ENCODE data around the gene COL23A1.

The COL23A1 gene

DNA sequence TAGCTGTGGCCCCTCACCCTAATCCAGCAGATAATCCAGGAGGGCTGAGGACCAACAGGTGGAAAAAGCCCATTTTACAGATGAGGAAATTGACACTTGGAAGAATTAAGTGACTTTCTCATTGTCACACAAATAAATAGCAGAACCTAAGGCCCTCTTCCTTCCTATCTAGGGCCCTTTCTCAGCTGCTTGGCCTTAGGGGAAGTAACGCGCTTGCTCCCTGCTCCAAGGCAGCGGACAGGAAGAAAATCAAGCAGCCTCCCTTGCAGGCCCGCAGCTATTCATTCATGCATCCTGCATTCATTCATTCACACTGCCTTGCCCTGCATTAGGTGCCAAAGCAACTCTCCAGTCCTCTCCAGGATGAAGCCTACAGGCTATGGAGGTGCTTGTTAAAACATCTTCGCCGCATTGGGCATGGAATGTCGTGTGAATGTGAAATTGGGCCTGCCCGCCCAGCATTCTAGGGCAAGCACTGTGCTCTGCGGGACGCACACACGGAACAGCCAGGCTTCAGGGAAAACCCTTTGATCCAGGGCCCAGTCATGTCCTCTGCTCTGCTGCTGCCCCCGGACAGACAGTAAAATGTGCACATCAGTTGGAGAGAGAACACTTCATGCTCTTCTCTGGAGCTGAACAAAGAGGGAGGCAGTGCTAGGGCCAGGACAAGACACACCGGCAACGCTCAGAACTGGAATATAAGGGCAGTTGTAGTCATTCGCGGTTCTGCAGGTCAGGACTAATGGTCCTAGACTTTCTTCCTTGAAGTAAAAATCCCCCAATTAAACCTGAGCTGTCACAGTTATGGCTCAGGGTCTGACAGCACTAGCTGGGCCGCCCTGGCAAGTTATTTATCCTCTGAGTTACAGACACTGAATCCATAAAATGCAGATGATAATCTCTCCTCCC, 166.0 kb downstream of the COL23A1 start:
- Histone ChIP-seq H4K20me1 (ENCODE audit: insufficient read depth, low read length) (no peaks in the 10 kb centered on the region), H3K4me3 (ENCODE audit: low read length) (no peak overlapping the region), H3K4me2 (ENCODE audit: low read depth, low read length) (no peak overlapping the region), H3K9ac (ENCODE audit: low read length) (no peak overlapping the region), H2AFZ (ENCODE audit: low read length) (no peak overlapping the region), H3K79me2 (ENCODE audit: low read length) (no peaks in the 10 kb centered on the region), H3K36me3 (replicated peaks; ENCODE audit: insufficient read depth, low read length) (no peaks in the 10 kb centered on the region), H3K27me3 (replicated peaks; ENCODE audit: insufficient read depth, low read length) (peaks cover 52% of the 10 kb centered on the region), H3K9me2 (replicated peaks; ENCODE audit: insufficient read depth, low read length) (no peaks in the 10 kb centered on the region), H3K4me1 (ENCODE audit: low read length) (no peaks in the 10 kb centered on the region), H3K27ac (ENCODE audit: low read length) (no peak overlapping the region), H3F3A (ENCODE audit: insufficient read depth, low read length) (no peaks in the 10 kb centered on the region), H3K9me3 (replicated peaks; ENCODE audit: insufficient read depth, low read length) (no peaks in the 10 kb centered on the region)
- TF ChIP-seq, protein P1, sequence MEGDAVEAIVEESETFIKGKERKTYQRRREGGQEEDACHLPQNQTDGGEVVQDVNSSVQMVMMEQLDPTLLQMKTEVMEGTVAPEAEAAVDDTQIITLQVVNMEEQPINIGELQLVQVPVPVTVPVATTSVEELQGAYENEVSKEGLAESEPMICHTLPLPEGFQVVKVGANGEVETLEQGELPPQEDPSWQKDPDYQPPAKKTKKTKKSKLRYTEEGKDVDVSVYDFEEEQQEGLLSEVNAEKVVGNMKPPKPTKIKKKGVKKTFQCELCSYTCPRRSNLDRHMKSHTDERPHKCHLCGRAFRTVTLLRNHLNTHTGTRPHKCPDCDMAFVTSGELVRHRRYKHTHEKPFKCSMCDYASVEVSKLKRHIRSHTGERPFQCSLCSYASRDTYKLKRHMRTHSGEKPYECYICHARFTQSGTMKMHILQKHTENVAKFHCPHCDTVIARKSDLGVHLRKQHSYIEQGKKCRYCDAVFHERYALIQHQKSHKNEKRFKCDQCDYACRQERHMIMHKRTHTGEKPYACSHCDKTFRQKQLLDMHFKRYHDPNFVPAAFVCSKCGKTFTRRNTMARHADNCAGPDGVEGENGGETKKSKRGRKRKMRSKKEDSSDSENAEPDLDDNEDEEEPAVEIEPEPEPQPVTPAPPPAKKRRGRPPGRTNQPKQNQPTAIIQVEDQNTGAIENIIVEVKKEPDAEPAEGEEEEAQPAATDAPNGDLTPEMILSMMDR (IDR thresholded peaks at IDR 0.05; ENCODE audit: low read length), result no peak
- TF ChIP-seq EZH2phosphoT487 (IDR thresholded peaks at IDR 0.05; ENCODE audit: low read length) (no peak), EZH2 (optimal IDR thresholded peaks at IDR 0.05; ENCODE audit: low read depth, low read length) (no peak)
- no peak for DNase-seq

DNA sequence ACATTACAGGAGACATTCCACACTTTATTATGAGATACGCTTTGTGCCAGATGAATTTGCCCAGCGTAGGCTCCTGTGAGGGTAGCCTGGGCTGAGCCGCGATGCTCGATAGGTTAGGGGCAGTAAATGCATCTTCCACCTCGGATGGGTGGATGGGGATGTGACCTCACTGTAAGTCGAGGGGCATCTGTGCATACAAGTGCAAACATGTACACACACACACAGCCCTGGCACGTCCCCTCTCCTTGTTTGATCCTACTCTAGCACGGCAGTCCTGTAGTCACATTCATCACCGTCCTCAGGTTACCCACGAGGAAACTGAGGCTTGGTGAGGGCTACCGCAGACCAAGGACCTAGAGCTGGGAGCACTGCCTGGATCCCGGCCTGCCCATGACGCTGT, 166.8 kb downstream of the COL23A1 start:
- H3K27me3 ChIP-seq (replicated peaks; ENCODE audit: insufficient read depth, low read length), result peaks cover 56% of the 10 kb centered on the region
- H3K4me1 ChIP-seq (ENCODE audit: low read length), result no peaks in the 10 kb centered on the region
- no peak for TF ChIP-seq EZH2phosphoT487 (IDR thresholded peaks at IDR 0.05; ENCODE audit: low read length)
- TF ChIP-seq EZH2 (optimal IDR thresholded peaks at IDR 0.05; ENCODE audit: low read depth, low read length), result no peak
- TF ChIP-seq, protein P1 (IDR thresholded peaks at IDR 0.05; ENCODE audit: low read length), result no peak
- H3K27ac ChIP-seq (ENCODE audit: low read length), result no peak overlapping the region
- H2AFZ ChIP-seq (ENCODE audit: low read length), result no peak overlapping the region
- no peaks in the 10 kb centered on the region for H3K36me3 ChIP-seq (replicated peaks; ENCODE audit: insufficient read depth, low read length)
- H3K9ac ChIP-seq (ENCODE audit: low read length), result no peak overlapping the region
- H3K79me2 ChIP-seq (ENCODE audit: low read length), result no peaks in the 10 kb centered on the region
- H3K9me3 ChIP-seq (replicated peaks; ENCODE audit: insufficient read depth, low read length), result no peaks in the 10 kb centered on the region
- no peaks in the 10 kb centered on the region for H3F3A ChIP-seq (ENCODE audit: insufficient read depth, low read length)
- H3K4me2 ChIP-seq (ENCODE audit: low read depth, low read length), result no peak overlapping the region
- no peaks in the 10 kb centered on the region for H3K9me2 ChIP-seq (replicated peaks; ENCODE audit: insufficient read depth, low read length)
- H4K20me1 ChIP-seq (ENCODE audit: insufficient read depth, low read length), result no peaks in the 10 kb centered on the region
- no peak for DNase-seq
- no peak overlapping the region for H3K4me3 ChIP-seq (ENCODE audit: low read length)

DNA sequence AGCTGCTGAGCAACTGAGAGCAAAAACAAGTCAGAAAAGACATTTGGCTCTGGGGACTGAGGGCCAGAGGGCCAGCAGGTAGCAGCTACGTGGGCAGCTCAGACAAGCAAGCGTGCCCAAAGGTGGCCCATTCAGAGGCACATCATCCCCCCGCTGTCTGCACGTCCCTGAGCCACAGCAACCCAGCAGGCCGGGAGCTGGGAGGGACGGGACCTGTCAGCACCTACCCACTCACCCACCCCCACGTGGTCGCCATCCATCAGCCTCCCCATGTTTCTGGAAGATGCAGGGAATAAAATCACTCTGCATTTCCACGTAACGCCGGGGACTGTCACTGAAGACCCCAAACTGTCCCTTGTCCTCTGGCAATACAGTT, 167.8 kb downstream of the COL23A1 start:
- Histone ChIP-seq H3F3A (ENCODE audit: insufficient read depth, low read length) (no peaks in the 10 kb centered on the region), H3K79me2 (ENCODE audit: low read length) (no peaks in the 10 kb centered on the region), H3K4me3 (ENCODE audit: low read length) (no peak overlapping the region), H3K9me3 (replicated peaks; ENCODE audit: insufficient read depth, low read length) (no peaks in the 10 kb centered on the region), H4K20me1 (ENCODE audit: insufficient read depth, low read length) (no peaks in the 10 kb centered on the region), H3K27ac (ENCODE audit: low read length) (no peak overlapping the region), H3K4me2 (ENCODE audit: low read depth, low read length) (no peak overlapping the region), H3K27me3 (replicated peaks; ENCODE audit: insufficient read depth, low read length) (peaks cover 64% of the 10 kb centered on the region), H3K9me2 (replicated peaks; ENCODE audit: insufficient read depth, low read length) (no peaks in the 10 kb centered on the region), H3K4me1 (ENCODE audit: low read length) (no peaks in the 10 kb centered on the region), H2AFZ (ENCODE audit: low read length) (no peak overlapping the region), H3K36me3 (replicated peaks; ENCODE audit: insufficient read depth, low read length) (no peaks in the 10 kb centered on the region), H3K9ac (ENCODE audit: low read length) (no peak overlapping the region)
- TF ChIP-seq EZH2 (optimal IDR thresholded peaks at IDR 0.05; ENCODE audit: low read depth, low read length) (no peak), EZH2phosphoT487 (IDR thresholded peaks at IDR 0.05; ENCODE audit: low read length) (no peak)
- TF ChIP-seq, protein P1 (IDR thresholded peaks at IDR 0.05; ENCODE audit: low read length), result no peak
- no peak for DNase-seq

Measured in MM.1S (cell line).